Measurements from ENCODE around the gene PRL. TPM values are rescaled to one million over a fixed set of nuclear protein-coding genes. Genes with fewer than 3 reads are reported as not detected.

Gene PRL
- total RNA-seq (2014; rRNA removed; shearing (Covaris generic)): not detected in 2 replicates
- polyA plus RNA-seq (2015; cell fraction: cytosol; rRNA removed): not detected in 2 replicates
- polyA plus RNA-seq (2015; cell fraction: nucleus; rRNA removed): not detected in 2 replicates

DNA sequence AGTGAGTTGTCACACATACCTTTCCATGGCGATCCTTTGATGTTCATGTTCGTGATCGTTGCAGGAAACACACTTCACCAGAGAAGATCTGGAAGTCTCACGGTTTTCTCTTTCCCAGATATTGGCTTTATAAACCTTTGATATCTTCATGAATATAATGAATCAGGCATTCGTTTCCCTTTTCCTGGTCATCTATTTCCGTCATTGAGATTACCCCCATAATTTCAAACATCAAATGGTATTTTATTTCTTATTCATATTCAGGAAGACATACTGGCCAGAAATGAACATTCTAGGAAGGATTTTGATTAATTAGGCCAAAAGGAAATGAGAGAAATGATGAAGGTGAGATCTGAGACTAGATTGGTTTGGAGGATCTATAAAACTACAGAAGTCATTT lies at the start of gene PRL:
TSS of gene PRL (minus strand) at position 101 of the 400 bp plus-strand sequence. CDS start at position 47, 54 bp downstream.
- no peak for DNase-seq (ENCODE audit: low read depth)

DNA sequence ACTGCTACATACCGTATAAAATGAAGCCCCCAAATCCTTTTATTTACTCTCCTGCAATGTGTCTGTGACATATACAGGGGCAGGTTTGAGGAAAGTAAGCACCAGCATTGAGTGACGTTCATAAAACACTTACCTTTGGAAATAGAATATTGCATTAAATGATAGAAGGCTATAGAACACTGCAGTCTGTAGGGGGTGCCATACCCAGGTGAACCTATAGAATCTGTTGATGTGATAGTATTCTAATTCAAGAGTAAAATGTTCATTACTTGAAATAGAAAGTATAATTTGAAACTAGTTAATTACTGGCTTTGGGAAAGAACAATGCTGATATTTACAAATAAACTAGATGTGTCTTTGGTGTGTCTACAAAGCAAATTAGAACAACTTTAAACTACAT lies 47.0 kb upstream of the PRL start:
- no peak for DNase-seq (ENCODE audit: low read depth)

DNA sequence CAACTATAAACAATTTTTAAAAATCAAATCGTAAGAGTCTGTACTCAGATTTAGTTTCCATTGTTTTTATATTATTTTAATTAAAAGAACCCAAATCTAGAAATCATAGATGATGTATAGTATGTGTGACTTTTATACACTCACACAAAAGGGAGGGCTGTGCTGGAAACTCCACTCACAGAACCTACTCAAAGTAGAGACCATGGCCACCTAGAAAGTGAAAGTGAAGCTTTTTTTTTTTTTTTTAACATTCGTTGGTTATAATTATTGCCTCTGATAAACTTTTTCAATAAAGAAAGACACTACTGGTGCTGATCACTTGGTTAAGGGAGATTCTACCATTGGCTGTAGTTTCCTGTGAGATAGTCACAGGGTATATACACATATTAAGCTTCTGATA lies 37.9 kb upstream of the PRL start:
- DNase-seq (ENCODE audit: low read depth): no peak

DNA sequence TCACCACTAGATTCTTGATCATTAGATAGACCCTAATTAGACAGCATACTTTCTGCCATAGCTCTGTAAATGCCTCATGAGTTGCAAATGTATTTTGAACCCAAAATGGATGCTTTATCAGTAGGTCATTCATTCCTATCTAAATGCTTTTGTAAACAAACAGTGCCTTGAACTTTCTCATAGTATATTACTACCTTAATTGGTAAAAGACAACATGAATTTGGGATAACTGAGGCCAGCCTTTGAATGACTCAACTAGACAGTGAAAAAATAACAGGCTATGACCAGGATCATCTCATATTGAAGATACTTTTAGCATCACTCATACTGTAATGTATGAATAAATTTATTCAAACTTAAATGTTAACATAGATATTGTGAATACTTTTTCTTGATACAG lies 37.0 kb upstream of the PRL start:
- no peak for DNase-seq (ENCODE audit: low read depth)

DNA sequence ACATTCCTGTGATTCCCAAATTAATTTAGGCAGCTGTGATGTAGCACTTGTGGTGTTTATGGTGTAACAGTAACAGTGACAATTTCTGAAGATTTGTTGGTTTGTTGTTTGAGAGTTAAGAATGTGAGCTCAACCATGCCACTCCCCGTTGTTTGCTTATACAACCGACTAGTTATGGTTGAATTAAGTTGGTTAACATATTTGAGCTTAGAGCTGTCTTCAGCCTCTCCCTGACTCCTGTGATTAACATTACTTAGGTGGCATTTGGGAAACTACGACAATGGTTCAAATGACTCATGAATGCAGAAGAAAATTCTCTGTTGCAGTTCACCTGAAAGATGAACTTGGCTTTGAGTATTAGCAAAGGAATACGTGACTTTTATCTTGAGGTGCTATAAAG lies 35.9 kb upstream of the PRL start:
- no peak for DNase-seq (ENCODE audit: low read depth)

DNA sequence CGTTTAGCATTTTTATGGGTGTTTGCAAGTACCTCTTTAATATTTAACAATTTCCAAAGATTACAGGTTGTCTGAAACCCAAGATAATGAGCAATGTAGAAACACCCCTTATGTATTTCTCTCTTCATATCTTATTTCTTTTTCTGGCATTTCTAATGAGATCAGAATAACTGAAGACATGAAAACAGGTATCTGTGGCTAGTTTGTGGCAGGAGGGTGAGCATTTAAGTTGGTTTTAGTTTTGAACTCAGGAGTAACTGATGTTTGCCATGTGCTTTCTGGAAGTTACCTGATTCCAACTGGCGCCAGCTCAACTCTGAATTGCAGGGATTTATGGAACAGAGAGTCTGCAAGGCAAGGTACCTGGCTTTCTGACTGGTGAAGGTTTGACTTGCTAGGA lies 35.4 kb upstream of the PRL start:
- no peak for DNase-seq (ENCODE audit: low read depth)

DNA sequence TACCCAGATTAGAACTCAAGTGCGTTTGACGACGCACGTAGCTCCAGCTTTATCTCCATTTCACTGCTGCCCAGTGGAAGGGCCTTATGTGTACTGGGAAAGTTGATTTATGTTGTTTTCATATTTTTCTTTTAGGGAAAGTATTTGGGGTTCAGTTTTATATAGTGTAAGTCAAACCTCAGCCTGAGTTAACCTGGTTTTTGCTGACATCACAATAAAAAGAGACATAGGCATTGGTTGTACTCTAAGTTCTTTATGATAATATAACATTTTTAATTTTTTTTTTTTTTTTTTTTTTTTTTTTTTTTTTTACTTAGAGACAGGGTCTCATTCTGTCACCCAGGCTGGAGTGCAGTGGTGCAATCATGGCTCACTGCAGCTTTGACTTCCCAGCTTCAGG lies 34.1 kb upstream of the PRL start:
- DNase-seq (ENCODE audit: low read depth): no peak

DNA sequence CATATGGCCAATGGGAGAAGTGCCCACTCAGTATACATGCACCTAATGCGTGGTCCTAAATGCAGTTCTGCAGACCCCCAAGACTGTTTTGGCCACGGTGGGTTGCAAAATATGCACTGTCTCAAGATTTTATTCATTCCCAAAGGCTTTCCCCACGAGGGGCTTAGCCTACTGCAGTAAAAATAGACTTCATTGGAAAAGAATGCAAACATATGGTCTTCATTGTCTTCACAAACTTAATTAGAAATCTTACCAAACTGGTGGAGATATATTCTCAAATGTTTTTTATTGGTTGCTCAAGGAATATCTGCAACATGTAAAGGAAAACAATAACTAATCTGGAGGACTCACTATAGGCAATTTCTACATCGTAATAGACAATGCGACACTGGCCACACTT lies 31.6 kb upstream of the PRL start:
- no peak for DNase-seq (ENCODE audit: low read depth)

DNA sequence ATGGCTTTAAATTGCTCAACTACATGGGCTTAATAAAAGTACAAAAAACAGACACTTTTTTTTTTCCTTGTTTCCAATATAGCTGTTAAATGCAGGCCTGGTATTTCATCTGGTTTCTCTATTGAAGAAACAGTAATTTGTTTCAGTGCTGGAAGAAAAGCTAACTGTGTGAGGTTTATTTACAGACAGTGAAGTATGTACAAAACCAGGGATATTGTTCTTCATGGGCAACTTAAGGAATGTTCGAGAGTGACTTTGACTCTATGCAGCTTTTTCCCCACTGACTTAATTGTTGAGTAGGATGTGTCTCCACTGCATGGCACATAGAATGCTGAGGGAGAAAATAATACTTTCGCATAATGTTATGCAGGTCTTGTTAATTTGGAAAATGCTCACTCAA lies 31.0 kb upstream of the PRL start:
- DNase-seq (ENCODE audit: low read depth): no peak

DNA sequence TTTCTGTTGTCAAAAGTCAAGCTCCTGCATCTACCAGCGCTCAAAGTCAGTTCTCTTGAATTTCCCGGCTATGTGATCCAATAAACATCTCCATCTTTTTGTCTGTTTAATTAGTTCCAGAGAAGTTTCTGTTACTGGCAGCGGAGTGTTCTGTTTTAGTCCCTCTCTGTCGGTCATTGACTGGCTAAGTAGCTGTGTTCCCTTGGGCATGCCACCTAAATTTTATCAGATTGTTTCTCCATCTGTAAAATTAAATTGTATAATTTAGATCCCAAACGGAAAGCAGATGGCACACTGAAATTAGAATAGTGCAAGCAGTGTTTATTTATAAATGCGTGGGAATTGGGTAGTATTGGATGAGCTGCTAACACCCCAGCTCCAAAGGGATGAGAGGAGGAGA lies 29.7 kb upstream of the PRL start:
- DNase-seq (ENCODE audit: low read depth): no peak

DNA sequence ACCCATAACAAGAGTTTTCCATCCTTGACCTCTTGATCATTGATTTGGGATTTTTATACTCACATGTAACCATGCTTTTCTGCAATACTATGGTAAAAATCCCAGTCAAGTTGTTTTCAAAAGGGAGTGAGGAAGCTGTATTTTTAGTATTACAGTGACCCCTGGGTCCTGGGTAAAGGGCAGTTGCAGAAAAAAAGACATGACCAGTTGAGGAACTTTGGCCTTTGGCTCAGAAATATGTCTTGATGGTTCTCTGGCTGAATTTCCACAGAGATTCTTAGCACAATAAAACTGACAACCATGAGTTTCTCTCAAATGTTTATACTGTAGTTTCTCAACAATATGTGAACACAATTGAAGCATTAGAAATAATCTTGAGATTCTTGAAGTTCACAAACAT lies 28.6 kb upstream of the PRL start:
- no peak for DNase-seq (ENCODE audit: low read depth)

DNA sequence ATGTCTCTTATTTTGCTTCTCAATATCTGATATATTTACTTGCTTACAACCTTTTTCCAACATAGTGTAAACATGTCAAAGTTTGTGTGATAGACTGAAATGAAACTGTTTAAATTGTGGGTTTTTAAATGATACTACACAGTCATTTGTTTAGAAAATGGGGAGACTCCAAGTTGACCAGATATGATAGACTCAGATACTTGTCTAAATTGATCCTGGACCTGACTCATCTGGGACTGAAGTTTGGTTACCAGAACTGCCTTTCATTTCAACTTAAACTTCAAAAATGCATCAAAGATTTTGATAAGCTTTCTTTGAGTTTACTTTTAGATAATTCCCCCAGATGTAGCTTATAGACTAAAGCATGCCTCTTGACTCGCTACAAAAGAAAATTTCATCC lies 27.0 kb upstream of the PRL start:
- DNase-seq (ENCODE audit: low read depth): no peak

DNA sequence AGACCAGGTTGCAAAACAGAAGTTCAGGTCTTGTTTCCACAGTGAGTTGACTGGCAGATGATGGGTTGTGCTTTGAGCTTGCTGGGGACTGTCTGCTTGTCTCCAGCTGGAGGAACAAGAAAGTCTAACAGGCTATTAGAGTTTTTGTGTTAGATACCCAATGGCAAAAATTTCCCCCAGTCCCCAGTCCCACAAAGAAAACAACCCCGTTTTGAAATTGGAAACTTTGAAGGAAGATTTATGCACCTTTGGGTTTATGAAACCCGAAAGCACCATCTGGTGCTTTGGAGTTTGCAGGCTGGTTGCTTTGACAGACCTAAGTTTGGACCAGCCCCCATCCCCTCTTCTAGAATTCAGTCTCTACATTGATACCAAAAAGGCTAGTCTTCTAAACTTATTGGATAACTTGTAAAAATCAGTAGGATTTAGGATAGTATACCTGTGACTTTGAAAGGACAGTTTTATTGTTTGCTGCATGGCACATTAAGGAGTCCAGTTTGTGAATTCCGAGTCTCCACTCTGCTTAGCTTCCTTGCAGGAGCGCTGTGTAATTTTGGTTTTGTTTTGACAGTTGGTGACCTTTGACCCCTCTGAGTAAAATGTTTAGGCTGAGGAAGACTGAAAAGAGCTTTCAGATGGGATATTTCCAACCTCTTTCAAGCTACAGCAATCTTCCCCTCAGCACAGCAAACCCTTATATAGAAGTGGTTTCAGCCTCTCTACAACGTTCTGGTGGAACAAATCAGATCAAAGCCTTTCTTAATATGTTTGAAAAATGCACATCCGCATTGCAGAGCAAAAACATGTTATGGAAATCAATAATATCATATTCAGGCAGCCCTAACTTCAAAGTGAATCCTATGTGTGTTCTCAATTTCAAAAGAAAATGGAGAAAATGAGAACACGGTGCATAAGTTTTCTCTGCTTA lies 25.5 kb upstream of the PRL start:
- no peak for DNase-seq (ENCODE audit: low read depth)

DNA sequence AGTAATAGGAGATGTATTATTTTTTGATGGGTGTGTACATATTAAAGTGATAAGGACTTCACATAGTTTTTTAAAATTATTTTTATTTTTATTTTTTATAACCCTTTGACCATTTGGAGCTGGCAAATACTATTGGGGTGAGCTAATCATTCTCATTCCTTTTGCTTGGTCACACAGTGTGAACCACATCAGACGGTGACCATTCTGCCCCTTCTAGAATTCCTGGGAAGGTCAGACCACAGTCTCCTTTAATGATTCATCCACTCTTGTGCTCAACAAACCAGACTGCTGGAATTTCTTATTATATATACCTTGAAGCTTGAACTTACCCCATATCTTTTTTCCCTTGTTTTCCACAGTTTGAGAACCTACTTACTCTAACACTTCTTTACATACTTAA lies 23.9 kb upstream of the PRL start:
- peak; percentile 79 for DNase-seq (ENCODE audit: low read depth)

DNA sequence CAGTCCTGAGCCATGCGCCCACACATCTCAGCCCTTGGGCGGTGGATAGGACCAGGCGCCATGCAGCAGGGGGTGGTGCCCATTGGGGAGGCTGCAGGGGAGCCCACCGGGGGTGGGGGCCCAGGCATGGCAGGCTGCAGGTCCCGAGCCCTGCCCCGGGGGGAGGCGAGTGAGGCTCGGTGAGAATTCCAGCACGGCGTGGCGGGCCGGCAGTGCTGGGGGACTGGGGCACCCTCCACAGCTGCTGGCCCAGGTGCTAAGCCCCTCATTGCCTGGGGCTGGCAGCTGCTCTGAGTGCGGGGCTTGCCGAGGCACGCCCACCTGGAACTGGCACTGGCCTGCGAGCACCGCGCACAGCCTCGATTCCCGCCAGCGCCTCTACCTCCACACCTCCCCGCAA lies 21.6 kb upstream of the PRL start:
- DNase-seq (ENCODE audit: low read depth): no peak

DNA sequence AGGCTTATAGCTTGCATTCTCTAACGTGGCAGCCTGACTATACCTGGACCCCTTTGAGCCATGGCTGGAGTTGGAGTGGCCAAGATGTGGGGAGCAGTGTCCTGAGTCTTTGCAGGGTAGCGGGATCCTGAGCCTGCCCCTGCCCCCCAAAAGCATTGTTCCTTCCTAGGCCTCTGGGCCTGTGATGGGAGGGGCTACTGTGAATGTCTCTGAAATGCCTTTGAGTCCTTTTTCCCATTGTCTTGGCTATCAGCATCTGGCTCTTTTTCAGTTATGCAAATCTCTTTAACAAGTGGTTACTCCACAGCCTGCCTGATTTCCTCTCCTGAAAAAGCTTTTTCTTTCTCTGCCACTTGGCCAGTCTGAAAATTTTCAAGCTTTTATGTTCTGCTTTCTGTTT lies 17.0 kb upstream of the PRL start:
- no peak for DNase-seq (ENCODE audit: low read depth)

DNA sequence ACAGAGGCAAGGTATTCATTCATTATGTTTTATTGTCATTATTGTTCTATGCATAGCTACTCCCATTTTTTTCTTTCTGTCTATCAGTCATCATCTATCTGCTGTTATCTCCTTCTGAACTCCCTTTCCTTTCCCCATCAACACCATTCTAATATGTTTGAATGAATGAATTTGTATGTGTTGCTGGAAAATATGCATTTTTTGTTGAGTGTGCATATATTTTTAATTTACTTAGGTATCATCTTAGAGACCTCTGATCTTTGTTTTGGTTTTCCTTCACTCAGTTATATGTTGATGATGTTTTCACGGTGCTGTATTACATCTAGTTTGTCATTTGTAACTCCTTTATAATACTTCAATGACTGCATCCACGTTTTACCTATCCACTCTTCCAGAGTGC lies 12.1 kb upstream of the PRL start:
- no peak for DNase-seq (ENCODE audit: low read depth)

DNA sequence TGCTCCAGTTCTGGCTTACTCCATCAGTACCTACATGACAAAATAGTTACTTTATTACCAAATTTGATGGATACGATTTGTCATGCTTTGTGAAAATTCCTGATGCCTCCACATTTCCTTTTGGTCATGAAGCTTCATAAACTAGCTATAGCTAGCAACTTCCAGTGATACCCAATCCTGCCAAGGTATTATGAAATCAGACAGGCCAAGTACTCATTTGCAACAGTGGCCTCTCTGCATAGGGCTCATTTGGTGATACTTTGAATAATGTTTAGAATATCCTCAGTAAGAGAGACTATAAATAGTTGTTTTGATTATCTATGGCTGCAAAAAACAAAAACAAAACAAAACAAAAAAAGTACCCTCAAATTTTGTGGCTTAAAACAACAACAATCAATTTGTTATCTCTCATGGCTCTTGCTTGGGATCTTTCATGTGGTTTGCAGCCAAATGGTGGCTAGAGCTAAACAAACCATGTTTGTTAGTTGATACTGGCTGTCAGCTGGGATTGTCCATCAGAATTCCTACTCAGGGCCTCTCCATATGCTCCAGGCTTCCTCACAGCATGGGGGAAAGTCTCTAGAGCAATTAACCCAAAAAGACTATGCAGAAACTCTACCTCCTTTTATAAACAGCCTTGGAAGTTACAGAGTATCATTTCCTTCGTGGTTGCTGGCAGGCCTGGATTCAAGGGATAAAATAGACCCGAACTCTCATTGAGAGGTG lies 10.1 kb upstream of the PRL start:
- no peak for DNase-seq (ENCODE audit: low read depth)

DNA sequence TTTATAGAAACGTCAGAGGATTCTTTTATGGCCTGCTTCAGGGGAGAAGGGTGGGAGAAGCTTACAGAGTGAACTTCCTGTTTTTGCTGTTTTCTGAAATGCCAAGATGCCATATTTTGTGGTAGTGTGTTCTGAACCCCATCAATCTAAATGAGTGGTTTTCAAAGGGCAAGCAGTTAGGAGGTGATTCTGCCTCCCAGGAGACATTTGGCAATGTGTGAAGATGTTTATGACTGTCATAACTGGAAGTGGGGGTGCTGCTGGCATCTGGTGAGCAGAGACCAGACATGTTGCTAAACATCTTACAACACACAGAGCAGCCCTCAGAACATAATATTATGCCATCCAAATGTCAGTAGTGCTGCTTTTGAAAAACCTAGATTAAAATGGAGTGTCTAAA lies 6.0 kb upstream of the PRL start:
- DNase-seq (ENCODE audit: low read depth): no peak

DNA sequence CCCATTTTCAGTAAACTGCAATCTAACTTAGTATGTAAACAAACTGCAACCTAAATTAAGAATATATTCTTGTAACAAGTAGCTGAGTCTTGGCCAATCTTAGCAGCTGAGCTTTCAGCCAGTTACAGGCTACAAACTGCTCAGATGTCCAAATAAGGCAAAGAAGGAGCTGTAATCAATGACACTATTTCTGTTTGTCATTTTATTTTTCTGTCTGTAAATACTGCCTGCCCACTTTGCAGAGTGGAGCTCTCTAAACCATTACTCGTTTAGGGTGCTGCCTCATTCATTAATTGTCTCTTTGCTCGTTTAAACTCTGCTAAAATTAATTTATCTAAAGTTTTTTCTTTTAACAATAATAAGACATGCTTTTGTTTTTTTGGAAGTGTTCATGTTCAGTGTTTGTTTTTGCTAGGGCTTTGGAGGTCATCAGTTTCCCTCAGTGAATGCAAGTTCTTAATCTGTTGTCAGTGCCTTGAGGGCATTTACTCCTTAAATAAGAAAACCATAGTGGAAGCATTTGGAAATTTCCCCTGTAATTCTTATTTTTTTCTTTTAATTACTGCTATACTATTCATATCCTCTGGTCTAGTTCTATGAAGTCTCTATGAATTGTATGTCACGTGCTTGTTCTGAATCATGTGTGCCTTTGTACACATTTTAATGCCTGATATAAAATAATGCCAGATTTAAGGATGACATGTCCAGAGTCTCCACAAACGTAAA lies 3.6 kb upstream of the PRL start:
- DNase-seq (ENCODE audit: low read depth): no peak

DNA sequence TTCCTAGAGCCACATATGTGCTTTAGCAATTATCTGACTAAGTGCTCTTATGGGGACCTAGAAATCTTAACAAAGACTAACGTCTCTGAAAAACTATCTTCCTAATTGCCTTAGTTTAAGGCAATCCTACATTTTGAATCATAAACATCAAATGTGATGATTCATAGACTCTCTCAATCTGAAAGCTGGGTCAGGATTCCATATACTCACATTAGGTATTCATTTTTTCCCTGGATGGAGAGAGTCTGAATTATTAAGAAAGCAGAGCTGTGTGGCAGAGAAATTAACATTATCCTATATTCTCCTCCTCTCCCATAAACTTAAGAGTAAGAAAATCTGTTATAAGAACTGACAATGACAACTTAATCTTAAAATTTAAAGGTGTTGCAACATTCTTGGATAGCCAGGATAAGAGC lies 1.6 kb upstream of the PRL start:
- no peak for DNase-seq (ENCODE audit: low read depth)

DNA sequence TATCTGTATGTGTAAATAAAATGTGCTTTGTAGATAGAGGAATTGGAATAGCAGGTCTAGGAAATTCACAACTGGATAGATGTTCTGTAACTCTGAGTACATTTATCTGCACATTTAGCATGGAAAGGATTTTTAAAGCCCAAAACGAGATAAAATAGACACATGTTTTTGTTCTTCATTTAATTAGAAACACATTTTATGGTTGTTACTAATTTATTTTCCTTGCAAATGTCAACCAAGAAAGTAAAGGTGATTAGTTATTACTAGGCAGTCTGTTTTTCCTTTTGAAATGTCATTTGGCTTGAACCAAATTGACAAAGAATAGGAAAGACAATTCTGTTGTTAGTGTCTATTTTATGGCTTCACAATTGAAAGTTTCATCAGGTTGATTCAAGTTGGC lies 769 bp downstream of the PRL start:
- DNase-seq (ENCODE audit: low read depth): no peak

All from HT1080 (cell line).